ENCODE data around the gene ILF3.

DNA sequence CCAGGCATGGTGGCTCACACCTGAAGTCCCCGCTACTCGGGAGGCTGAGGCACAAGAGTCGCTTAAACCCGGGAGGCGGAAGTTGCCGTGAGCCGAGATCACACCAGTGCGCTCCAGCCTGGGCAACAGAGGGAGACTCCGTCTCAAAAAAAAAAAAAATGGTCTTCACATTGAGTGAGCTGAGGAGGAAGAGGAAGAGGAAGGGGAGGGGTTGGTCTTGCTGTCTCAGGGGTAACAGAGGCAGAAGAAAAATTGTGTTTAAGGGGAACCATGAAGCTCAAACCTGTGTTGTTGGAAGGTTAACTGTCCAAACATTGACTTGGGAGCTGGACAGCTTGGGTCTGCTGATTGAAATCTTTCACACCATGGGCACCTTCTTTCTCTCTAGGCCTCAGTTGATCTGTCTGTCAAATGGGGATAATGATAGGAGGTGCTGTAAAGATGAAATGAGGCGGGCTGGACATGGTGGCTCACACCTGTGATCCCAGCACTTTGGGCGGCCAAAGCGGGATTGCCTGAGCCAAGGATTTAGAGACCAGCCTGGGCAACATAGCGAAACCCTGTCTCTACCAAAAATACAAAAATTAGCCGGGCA is 38.6 kb upstream of the ILF3 start:
- peak; percentile 43 to 49 (median 48) for TF ChIP-seq POLR2AphosphoS5 (IDR thresholded peaks at IDR 0.05)
- TF ChIP-seq, protein P1, sequence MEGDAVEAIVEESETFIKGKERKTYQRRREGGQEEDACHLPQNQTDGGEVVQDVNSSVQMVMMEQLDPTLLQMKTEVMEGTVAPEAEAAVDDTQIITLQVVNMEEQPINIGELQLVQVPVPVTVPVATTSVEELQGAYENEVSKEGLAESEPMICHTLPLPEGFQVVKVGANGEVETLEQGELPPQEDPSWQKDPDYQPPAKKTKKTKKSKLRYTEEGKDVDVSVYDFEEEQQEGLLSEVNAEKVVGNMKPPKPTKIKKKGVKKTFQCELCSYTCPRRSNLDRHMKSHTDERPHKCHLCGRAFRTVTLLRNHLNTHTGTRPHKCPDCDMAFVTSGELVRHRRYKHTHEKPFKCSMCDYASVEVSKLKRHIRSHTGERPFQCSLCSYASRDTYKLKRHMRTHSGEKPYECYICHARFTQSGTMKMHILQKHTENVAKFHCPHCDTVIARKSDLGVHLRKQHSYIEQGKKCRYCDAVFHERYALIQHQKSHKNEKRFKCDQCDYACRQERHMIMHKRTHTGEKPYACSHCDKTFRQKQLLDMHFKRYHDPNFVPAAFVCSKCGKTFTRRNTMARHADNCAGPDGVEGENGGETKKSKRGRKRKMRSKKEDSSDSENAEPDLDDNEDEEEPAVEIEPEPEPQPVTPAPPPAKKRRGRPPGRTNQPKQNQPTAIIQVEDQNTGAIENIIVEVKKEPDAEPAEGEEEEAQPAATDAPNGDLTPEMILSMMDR (IDR thresholded peaks at IDR 0.05 in 8 of 11, conservative IDR thresholded peaks at IDR 0.05 in 3 of 11): no peak
